Measurements from ENCODE around the gene OLFM2.

- TF ChIP-seq EZH2 (IDR thresholded peaks at IDR 0.05; ENCODE audit: low read depth), result no peak
- no peak for TF ChIP-seq CTCF (conservative IDR thresholded peaks at IDR 0.05)
Measured at GRCh38 chr19:9863759-9864158, 72.6 kb downstream of the OLFM2 start.
